SJCRH30 (cell line): ENCODE data around the gene TGFBR2. TPM values are rescaled to one million over a fixed set of nuclear protein-coding genes. Genes with fewer than 3 reads are reported as not detected.
A peak's percentile ranks its signal among the peaks of the same experiment; 100 is the strongest.

Experiments
- DNase-seq, 2 experiments: peaks; one replicate each; pipeline ENCODE4 v3.0.0-alpha.2; 2015 to 2020
- H3K27ac ChIP-seq: fragments of 250-450 bp; sonication (Bioruptor Pico); 2 replicates; pipeline ENCODE4 v1.5.1; 2020; ENCODE audit warnings: mild to moderate bottlenecking, moderate library complexity
- H3K27me3 ChIP-seq: fragments of 250-450 bp; sonication (Bioruptor Pico); 2 replicates; pipeline ENCODE4 v1.5.1; 2020; ENCODE audit warnings: mild to moderate bottlenecking, moderate library complexity
- H3K36me3 ChIP-seq: fragments of 250-450 bp; sonication (Bioruptor Pico); 2 replicates; pipeline ENCODE4 v1.5.1; 2020; ENCODE audit warnings: mild to moderate bottlenecking, moderate library complexity
- H3K4me1 ChIP-seq: fragments of 250-450 bp; sonication (Bioruptor Pico); 2 replicates; pipeline ENCODE4 v1.5.1; 2020; ENCODE audit warnings: mild to moderate bottlenecking, moderate library complexity
- H3K4me3 ChIP-seq: fragments of 250-450 bp; sonication (Bioruptor Pico); 2 replicates; pipeline ENCODE4 v1.5.1; 2020; ENCODE audit warnings: mild to moderate bottlenecking, moderate library complexity
- H3K9me3 ChIP-seq: fragments of 250-450 bp; sonication (Bioruptor Pico); replicated peaks from 2 replicates; pipeline ENCODE4 v1.5.1; 2020; ENCODE audit warnings: mild to moderate bottlenecking, moderate library complexity
- total RNA-seq: library from RNA; depleted of rRNA; stranded (reverse); fragments of >200 nt; shearing (Covaris generic); gene quantifications from 2 replicates; pipeline ENCODE4 v1.2.3, GENCODE V29; 2014

TGFBR2 gene
- total RNA-seq, 1 experiment from 2014 or later: 17.8 TPM

GRCh38 chr3:30686799-30687198, 80.4 kb downstream of the TGFBR2 start:
- H3K27ac ChIP-seq: no peak overlapping the region
- H3K4me1 ChIP-seq: no peaks in the 10 kb centered on the region
- no peak for DNase-seq
- H3K4me3 ChIP-seq: no peak overlapping the region
- no peaks in the 10 kb centered on the region for H3K27me3 ChIP-seq
- no peaks in the 10 kb centered on the region; the same call in 1 of the 2 replicates for H3K36me3 ChIP-seq
- H3K9me3 ChIP-seq: no peaks in the 10 kb centered on the region

- Histone ChIP-seq H3K27ac (no peak overlapping the region), H3K4me1 (no peaks in the 10 kb centered on the region), H3K36me3 (peaks cover 3% of the 10 kb centered on the region), H3K4me3 (no peak overlapping the region), H3K27me3 (no peaks in the 10 kb centered on the region), H3K9me3 (no peaks in the 10 kb centered on the region)
- no peak for DNase-seq
These were observed 81.6 kb downstream of the TGFBR2 start for GRCh38 chr3:30687930-30688570.

GRCh38 chr3:30688776-30689641, 82.6 kb downstream of the TGFBR2 start:
- H3K4me1 ChIP-seq: no peaks in the 10 kb centered on the region
- no peak for DNase-seq

GRCh38 chr3:30690199-30690598, 83.8 kb downstream of the TGFBR2 start:
- no peak overlapping the region for H3K27ac ChIP-seq
- no peaks in the 10 kb centered on the region for H3K9me3 ChIP-seq
- H3K4me1 ChIP-seq: no peaks in the 10 kb centered on the region
- H3K4me3 ChIP-seq: no peak overlapping the region
- H3K36me3 ChIP-seq: peaks cover 9% of the 10 kb centered on the region
- no peaks in the 10 kb centered on the region for H3K27me3 ChIP-seq
- DNase-seq: no peak

More at GRCh38 chr3:30688776-30689641, 82.6 kb downstream of the TGFBR2 start:
- no peaks in the 10 kb centered on the region for H3K27me3 ChIP-seq
- no peak overlapping the region for H3K4me3 ChIP-seq
- no peaks in the 10 kb centered on the region for H3K9me3 ChIP-seq
- H3K27ac ChIP-seq: no peak overlapping the region
- peaks cover 9% of the 10 kb centered on the region for H3K36me3 ChIP-seq

GRCh38 chr3:30691249-30691880, 85.0 kb downstream of the TGFBR2 start:
- Histone ChIP-seq H3K27me3 (no peaks in the 10 kb centered on the region), H3K9me3 (no peaks in the 10 kb centered on the region), H3K4me1 (no peaks in the 10 kb centered on the region), H3K36me3 (peaks cover 9% of the 10 kb centered on the region), H3K27ac (no peak overlapping the region), H3K4me3 (no peak overlapping the region)
- no peak for DNase-seq

GRCh38 chr3:30691944-30692343, 85.5 kb downstream of the TGFBR2 start:
- Histone ChIP-seq H3K27me3 (no peaks in the 10 kb centered on the region), H3K9me3 (no peaks in the 10 kb centered on the region), H3K4me1 (no peaks in the 10 kb centered on the region), H3K4me3 (no peak overlapping the region), H3K36me3 (peaks cover 9% of the 10 kb centered on the region), H3K27ac (no peak overlapping the region)
- DNase-seq: no peak

- Histone ChIP-seq H3K9me3 (no peaks in the 10 kb centered on the region), H3K27ac (no peak overlapping the region), H3K27me3 (no peaks in the 10 kb centered on the region), H3K4me3 (no peak overlapping the region), H3K36me3 (peaks cover 9% of the 10 kb centered on the region), H3K4me1 (no peaks in the 10 kb centered on the region)
- no peak for DNase-seq
These were observed 86.2 kb downstream of the TGFBR2 start for GRCh38 chr3:30692498-30693130.

GRCh38 chr3:30693470-30694120, 87.2 kb downstream of the TGFBR2 start:
- no peak overlapping the region for H3K4me3 ChIP-seq
- H3K4me1 ChIP-seq: no peaks in the 10 kb centered on the region
- H3K36me3 ChIP-seq: peaks cover 9% of the 10 kb centered on the region
- DNase-seq: peak; percentile 50 to 77
- no peaks in the 10 kb centered on the region for H3K9me3 ChIP-seq
- no peaks in the 10 kb centered on the region for H3K27me3 ChIP-seq
- H3K27ac ChIP-seq: no peak overlapping the region

- Histone ChIP-seq H3K27me3 (no peaks in the 10 kb centered on the region), H3K4me1 (no peaks in the 10 kb centered on the region), H3K9me3 (no peaks in the 10 kb centered on the region), H3K27ac (no peak overlapping the region), H3K4me3 (no peak overlapping the region), H3K36me3 (peaks cover 9% of the 10 kb centered on the region)
- no peak for DNase-seq
These were observed 87.7 kb downstream of the TGFBR2 start for GRCh38 chr3:30694148-30694547.

- Histone ChIP-seq H3K27ac (no peak overlapping the region), H3K4me3 (no peak overlapping the region), H3K9me3 (no peaks in the 10 kb centered on the region), H3K36me3 (peaks cover 9% of the 10 kb centered on the region), H3K4me1 (no peaks in the 10 kb centered on the region), H3K27me3 (no peaks in the 10 kb centered on the region)
- DNase-seq: no peak
These were observed 88.3 kb downstream of the TGFBR2 start for GRCh38 chr3:30694668-30695067.

GRCh38 chr3:30695302-30696061, 89.1 kb downstream of the TGFBR2 start:
- DNase-seq: no peak
- H3K27ac ChIP-seq: no peak overlapping the region
- H3K36me3 ChIP-seq: peaks cover 9% of the 10 kb centered on the region

GRCh38 chr3:30696403-30696819, 90.0 kb downstream of the TGFBR2 start:
- no peak for DNase-seq
- Histone ChIP-seq H3K27ac (no peak overlapping the region), H3K36me3 (peaks cover 9% of the 10 kb centered on the region), H3K4me1 (no peaks in the 10 kb centered on the region), H3K4me3 (no peak overlapping the region), H3K9me3 (no peaks in the 10 kb centered on the region), H3K27me3 (no peaks in the 10 kb centered on the region)

More at GRCh38 chr3:30695302-30696061, 89.1 kb downstream of the TGFBR2 start:
- H3K4me3 ChIP-seq: no peak overlapping the region
- H3K4me1 ChIP-seq: no peaks in the 10 kb centered on the region
- H3K27me3 ChIP-seq: no peaks in the 10 kb centered on the region
- H3K9me3 ChIP-seq: no peaks in the 10 kb centered on the region

- Histone ChIP-seq H3K36me3 (peaks cover 9% of the 10 kb centered on the region), H3K9me3 (no peaks in the 10 kb centered on the region), H3K4me3 (no peak overlapping the region), H3K27ac (no peak overlapping the region), H3K4me1 (no peaks in the 10 kb centered on the region), H3K27me3 (no peaks in the 10 kb centered on the region)
- no peak for DNase-seq
These were observed 90.5 kb downstream of the TGFBR2 start for GRCh38 chr3:30696896-30697295.

- Histone ChIP-seq H3K36me3 (0 out of 2 replicates have a peak, but pooled peaks cover 2% of the 10 kb centered on the region), H3K27me3 (no peaks in the 10 kb centered on the region), H3K4me1 (no peaks in the 10 kb centered on the region), H3K4me3 (no peak overlapping the region), H3K9me3 (no peaks in the 10 kb centered on the region), H3K27ac (no peak overlapping the region)
- no peak for DNase-seq
These were observed 92.1 kb downstream of the TGFBR2 start for GRCh38 chr3:30698549-30698948.
